ENCODE results near the gene CACNG6.
A peak's percentile ranks its signal among the peaks of the same experiment; 100 is the strongest.
"Not testable (repeated sequence)": the region's sequence is repeated elsewhere in the genome, so short reads cannot be mapped to it uniquely, and the experiment has no call there.

The CACNG6 gene

DNA sequence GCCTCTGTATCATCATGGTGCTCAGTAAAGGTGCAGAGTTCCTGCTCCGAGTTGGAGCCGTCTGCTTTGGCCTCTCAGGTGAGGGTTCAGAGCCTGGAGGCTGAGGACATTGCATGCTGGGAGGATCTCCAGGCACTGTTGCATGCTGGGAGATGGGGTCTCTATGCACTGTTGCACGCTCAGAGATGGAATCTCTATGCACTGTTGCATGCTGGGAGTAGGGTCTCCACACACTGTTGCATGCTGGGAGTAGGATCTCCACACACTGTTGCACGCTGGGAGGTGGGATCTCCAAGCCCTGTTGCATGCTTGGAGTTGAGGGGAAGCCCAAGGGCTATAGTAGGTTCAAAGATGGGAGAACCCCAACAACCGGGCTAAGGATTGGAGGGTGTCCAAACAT, 8.3 kb downstream of the CACNG6 start:
- no peak for DNase-seq (ENCODE audit: low read depth in 2 of 2)

DNA sequence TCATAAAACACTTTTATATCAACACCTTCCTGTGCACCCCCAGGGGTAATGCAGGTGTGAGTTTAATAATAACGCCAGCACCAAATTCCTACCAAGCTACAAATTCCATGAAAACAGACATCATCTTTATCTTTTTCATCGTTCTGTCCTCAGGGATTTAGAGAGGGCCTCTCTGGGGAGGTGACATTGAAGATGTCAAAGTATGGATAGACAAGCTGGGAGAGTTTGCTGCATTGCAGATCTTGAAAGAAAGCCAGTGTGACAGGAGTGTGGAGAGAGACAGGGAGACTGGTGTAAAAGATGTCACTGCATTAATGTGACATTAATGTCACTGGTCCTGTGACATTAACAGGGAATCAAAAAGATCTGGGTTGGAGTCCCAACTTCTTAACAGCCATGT, 10.1 kb downstream of the CACNG6 start:
- no peak for DNase-seq (ENCODE audit: low read depth in 2 of 2)

DNA sequence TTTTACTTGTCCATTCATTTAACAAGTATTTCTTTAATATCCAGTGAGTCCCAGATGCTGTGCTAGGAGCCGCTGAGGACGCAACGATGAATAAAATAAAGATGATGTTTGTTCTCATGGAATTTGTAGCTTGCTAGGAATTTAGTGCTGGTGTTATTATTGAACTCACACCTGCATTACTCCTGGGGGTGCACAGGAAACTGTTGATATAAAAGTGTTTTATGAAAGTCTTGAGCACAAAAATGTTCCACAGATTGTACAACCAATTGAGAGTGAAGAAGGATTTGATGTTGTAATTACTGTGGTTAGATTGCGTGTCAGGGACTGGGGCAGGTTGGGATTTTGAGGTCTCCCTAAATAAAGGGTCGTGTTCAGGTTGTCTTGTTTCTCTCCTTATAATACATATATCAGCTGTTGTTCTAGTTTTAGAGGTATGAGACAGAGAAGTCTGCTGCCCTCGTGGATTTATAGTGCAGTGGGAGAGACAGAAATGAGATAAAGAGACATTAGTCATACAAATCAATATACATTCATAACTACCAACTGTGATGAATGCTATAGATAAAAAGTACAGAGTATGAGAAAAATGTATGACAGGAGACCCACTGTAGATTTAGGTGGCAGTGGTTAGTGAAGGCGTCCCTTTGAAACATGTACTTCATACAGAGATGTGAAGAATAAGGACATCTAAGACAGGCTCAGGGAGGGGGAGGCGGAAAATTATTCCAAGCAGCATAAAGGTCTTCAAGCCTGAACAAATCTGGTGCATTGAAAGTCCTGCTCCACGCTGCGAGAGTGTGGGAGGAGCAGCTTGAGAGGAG, 11.3 kb downstream of the CACNG6 start:
- no peak for DNase-seq (ENCODE audit: low read depth in 2 of 2)

DNA sequence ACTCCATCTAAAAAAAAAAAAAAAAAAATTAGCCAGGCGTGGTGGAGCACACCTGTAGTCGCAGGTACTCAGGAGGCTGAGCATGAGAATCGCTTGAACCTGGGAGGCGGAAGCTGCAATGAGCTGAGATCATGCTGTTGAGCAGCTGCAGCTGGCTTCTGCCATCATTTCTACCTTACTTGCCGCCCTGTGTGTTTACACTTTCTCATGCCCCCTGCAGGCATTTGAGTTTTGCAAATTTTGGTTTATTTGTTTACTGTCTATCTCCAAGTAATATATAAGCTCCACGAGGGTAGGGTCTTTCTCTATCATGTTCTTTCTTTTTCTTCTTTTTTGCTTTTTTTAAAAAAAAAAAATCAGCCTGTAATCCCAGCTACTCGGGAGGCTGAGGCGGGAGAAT, 18.0 kb downstream of the CACNG6 start:
- no peak for DNase-seq (ENCODE audit: low read depth in 2 of 2)

DNA sequence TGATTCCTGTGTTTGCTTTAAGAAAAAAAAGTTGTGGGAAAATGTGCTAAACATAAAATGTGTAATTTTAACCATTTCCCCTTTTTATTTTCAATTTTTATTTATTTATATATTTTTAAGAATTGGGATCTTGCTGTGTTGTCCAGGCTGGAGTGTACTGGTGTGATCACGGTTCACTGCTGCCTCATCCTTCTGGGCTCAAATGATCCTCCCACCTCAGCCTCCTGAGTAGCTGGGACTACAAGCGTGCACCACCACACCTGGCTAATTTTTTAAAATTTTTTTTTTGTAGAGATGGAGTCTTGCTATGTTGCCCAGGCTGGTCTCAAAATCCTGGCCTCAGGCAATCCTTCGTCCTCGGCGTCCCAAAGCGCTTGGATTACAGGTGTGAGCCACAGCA, 19.0 kb downstream of the CACNG6 start:
- DNase-seq (ENCODE audit: low read depth in 2 of 2) = no peak

DNA sequence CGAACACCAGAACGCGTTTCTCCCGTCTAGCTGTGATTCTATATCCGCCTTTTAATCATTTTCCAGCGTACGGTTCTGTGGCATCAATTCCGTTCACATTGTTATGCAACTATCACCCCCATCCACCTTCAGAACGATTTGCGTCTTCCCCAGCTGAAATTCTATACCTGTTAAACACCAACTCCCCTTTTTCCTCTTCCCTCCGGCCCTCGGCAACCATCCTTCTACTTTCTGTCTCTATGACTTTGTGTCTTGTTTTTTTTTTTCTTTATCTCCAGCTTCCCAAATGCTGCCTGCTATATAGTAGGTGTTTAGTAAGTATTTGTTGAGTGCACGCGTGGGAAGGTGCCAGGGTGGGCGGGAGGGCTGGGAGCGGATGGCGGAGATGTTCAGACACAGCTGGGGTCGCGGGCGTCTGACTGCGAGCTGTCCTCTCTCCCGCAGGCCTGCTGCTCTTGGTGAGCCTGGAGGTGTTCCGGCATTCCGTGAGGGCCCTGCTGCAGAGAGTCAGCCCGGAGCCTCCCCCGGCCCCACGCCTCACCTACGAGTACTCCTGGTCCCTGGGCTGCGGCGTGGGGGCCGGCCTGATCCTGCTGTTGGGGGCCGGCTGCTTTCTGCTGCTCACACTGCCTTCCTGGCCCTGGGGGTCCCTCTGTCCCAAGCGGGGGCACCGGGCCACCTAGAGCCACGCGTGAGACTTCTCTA, 20.2 kb downstream of the CACNG6 start:
- no peak for DNase-seq (ENCODE audit: low read depth in 2 of 2)

DNA sequence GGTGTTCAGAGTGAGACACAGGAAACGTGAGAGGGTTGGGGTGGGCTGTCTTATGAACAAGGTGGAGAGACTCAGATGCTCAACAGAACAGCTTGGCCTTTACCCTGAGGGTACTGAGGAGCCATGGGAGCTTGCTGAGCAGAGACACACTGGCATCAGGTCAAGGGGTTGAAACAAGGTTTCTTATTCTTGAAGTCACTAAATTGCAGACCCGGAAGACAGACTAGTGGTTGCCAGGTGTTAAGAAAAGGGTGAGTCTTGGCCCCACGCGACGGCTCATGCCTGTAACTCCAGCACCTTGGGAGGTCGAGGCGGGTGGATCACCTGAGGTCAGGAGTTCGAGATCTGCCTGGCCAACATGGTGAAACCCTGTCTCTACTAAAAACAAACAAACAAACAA, 22.4 kb downstream of the CACNG6 start:
- DNase-seq (ENCODE audit: low read depth in 2 of 2) = no peak

DNA sequence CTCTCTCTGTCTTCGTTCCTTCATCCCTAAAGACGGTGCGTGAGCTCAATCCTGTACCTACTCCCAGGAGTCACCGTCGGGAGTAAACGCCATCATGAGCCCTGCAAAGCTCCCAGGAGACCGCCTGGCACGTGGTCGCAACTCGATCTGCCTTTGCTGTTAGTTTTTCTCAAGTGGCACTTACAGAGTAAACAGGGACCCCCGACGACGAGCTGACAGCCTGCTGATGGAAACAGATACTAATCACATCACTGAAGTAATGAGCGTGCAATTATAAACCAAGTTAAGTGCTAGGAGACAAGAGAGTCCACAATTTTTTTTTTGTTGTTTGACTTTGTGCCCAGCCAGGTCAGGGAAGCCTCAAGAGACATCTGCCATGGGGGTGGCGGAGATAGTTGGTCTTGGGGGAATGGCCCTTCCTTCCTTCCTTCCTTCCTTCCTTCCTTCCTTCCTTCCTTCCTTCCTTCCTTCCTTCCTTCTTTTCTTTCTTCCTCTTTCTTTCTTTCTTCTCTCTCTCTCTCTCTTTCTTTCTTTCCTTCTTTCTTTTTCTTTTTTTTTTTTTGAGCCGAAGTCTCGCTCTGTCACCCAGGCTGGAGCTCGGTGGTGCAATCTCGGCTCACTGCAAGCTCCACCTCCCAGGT, 23.6 kb downstream of the CACNG6 start:
- DNase-seq (ENCODE audit: low read depth in 2 of 2) = no peak

DNA sequence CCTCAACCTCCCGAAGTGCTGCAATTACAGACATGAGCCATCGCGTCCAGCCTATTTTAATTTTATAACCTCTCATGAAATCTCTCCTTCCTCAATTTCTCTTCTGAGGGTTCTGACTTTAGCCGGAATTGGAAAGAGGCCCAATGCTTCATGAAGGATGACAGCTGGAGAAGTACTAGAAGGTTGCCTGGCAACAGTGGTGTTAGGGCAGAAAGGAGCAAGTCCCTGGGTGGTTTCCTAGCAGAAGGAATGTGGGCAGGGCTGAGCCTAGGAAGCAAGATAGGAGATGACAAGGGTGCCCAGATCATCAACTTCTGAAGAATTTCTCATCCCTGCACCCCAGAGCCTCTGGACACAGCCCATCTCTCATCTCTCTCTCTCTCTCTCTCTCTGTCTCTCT, 25.8 kb downstream of the CACNG6 start:
- no peak for DNase-seq (ENCODE audit: low read depth in 2 of 2)

DNA sequence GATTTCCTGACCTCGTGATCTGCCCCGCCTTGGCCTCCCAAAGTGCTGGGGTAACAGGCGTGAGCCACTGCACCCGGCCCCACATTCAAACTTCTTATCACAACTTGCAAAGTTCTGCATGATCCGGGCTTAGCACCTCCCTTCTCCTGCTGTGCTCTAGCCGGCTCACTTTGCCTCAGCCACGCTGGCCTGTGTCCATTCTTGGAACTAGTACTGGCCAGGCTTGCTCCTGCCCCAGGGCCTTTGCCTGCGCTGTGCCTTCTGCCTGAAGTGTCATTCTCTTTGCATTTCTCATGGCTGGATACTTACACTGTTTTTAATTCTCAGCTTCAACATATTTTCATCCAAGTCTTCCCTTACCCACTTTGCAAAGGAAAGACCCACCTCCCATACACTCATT, 29.9 kb downstream of the CACNG6 start:
- DNase-seq (ENCODE audit: low read depth in 2 of 2) = no peak

DNA sequence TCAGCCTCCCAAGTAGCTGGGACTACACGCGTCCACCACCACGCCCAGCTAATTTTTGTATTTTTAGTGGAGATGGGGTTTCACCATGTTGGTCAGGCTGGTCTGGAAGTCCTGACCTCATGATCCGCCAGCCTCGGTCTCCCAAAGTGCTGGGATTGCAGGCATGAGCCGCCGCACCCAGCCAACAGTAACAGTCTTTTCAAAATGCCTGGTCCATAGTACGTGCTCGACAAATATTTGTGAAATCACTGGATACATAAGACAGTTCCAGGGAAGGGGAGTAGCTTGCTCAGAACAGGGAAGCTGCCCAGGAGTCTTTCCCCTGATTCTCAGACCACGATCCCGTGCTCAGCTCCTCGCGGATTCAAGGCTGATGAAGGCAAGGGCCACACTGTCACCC, 30.5 kb downstream of the CACNG6 start:
- DNase-seq (ENCODE audit: low read depth in 2 of 2) = no peak

DNA sequence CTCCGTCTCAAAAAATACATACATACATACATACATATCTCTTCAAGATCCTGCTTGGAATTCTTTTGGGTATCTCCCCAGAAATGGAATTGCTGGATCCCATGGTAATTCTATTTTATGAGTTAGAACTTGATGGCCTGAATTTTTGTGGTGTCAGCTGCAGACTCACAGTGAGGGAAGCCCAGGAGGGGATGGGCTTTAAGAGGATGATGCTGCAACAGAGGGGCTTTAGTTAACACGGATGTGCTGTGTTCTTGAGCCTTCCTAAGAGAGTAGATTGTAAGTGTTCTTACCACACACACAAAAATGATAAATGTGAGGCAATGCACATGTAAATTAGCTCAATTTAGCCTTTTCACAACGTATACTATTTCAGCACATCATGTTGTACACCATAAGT, 31.8 kb downstream of the CACNG6 start:
- DNase-seq (ENCODE audit: low read depth in 2 of 2) = no peak

DNA sequence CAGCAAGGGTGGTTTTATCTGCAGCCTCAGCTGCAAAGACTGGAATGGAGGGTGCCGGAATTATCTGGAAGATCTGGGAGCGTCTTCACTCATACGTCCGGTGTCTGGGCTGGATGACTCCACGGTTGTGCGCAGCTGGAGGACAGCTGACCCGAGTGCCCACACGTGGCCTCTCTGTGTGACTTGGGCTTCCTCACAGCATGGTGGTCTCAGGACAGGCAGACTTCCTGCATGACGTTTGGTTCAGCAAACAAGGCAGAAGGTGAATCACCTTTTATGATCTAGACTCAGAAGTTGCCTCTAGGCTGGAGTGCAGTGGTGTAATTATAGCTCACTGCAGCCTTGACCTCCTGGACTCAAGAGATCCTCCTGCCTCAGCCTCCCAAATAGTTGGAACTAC, 33.2 kb downstream of the CACNG6 start:
- DNase-seq (ENCODE audit: low read depth in 2 of 2) = no peak

DNA sequence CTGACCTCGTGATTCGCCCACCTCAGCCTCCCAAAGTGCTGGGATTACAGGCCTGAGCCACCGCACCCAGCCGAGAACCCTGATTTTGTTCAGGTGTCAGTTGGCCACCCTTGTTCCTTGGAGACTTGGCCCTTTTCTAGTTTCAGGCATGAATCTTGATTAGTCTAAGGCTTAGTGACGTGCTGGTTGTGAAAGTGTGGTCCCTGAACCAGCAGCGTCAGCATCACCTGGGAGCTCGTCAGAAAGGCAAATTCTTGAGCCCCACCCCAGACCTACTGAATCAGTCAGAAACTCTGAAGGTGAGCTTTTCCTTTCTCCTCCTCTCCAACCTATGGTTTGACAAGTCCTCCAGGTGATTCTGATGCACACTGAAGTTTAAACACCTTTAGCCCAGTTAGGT, 35.2 kb downstream of the CACNG6 start:
- DNase-seq (ENCODE audit: low read depth in 2 of 2) = no peak

DNA sequence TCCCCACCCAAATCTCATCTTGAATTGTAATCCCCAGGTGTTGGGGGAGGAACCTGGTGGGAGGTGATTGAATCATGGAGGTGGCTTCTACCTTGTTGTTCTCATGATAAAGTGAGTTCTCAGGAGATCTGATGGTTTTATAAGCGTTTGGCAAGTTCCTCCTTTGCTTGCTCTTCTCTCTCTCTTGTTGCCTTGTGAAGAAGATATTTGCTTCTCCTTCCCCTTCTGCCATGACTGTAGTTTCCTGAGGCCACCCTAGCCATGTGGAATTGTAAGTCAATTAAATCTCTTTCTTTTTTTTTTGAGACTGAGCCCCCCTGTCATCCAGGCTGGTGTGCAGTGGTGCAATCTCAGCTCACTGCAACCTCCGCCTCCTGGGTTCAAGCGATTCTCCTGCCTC, 37.9 kb downstream of the CACNG6 start:
- no peak for DNase-seq (ENCODE audit: low read depth in 2 of 2)

DNA sequence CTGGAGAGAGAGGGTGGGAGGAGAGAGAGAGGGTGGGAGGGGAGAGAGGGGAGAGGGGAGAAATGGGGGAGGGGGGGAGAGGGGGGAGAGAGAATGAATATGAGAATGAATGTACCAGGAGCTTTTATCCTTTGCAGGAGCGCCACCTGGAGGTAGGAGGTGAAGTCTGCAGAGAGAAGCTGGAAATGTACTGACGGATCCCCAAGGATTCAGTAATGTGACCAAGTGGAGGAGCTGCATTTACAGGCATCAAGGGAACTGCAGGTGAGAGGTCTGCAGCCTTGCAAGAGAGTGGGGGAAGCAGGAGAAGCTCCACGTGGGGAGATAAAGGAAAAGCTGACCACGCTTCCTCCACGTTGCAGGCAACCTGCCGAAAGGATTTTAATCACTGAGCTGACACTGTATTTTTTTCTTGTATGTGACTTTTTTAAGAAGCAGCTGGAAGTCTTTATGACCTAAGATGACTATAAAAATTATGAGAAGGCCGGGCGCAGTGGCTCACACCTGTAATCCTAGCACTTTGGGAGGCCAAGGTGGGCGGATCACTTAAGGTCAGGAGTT, 38.6 kb downstream of the CACNG6 start:
- peak; percentile 29 to 43 for DNase-seq (ENCODE audit: low read depth in 2 of 2)

DNA sequence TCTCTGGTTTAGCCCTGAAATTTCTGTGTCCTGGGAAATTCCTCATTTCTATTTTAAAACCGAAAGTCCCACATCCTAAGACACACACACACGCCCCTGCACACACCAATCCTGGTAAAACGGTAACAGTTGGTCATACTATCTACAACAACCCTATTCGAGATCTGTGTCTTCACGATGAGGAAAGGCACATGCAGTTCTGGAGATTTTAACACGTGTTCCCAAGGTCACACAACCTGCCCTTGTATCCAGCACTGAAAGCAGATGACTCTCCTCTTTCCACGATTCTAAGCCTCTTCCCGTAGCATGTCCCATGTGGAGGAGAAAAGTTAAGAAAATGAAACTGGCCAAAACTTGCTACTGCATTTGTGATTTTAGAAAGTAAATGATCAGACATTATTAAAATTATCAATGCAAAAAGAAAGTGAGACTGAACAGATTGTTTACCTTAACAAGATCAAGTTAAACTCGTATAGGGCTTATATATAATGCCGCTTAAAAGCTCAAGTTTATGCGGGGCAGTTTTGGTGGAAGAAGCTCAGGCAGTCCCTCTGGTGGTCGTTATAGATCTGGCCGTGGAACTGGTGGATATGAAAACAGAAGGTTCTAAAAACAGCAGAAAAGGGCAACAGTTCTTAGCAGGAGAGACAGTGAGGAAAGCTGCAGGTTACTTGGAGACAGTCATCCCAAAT, 39.6 kb downstream of the CACNG6 start:
- no peak for DNase-seq (ENCODE audit: low read depth in 2 of 2)

DNA sequence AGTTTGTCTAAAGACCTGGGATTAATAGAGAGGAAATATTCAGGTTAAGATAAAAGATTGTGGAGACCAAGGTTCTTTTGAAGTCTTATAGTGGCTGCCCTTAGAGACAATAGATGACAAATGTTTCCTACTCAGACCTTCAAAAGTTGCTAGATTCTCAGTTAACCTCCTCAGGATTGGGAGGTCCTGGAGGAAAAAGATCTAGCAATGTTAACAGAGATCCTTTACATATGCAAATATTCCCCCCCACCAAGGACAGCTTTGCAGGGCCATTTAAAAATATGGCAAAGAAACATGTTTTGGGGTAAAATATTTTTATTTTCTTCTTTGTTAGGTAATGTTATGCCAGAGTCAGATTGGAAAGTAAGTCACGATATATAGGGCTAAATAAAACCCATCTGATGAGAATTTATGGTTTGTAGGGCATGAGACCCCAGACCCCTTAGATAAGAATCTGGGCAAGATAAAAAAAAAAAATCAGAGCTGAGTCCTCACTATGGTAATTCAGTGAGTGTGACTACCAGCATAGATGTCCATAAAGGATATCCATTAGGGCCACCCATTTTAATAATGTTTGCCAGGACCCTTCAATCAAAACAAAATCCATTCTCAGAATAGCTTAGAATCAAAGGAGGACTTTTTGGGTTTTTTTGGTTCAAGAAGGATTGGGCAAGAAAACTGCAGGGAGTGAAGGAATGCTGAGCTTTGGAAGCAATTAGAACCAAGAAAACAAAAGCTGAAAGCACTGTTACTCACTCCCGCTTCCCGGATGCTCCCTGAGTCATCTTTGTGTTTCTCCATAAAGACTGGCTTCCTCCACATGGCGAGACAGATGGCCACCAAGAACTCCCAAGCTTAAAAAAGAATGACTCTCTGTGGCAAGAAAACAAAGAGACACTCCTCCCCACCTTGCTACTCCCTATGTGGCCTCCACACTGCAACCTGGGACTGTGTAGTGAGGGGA, 44.1 kb downstream of the CACNG6 start:
- no peak for DNase-seq (ENCODE audit: low read depth in 2 of 2)

DNA sequence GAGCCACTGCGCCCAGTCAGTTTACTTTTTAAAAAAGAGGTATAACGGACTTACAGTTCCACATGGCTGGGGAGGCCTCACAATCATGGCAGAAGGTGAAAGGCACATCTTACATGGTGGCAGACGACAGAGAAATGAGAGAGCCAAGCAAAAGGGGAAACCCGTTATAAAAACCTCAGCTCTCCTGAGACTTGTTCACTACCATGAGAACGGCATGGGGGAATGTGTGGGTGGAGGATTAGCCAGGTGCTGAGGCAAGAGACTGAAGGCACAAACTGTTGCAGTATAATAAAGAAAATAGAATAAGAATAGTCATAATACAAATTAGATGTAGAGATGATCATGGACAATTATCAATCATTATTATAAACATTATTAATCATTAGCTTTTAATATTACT, 45.1 kb downstream of the CACNG6 start:
- DNase-seq (ENCODE audit: low read depth in 2 of 2) = not testable (repeated sequence)

DNA sequence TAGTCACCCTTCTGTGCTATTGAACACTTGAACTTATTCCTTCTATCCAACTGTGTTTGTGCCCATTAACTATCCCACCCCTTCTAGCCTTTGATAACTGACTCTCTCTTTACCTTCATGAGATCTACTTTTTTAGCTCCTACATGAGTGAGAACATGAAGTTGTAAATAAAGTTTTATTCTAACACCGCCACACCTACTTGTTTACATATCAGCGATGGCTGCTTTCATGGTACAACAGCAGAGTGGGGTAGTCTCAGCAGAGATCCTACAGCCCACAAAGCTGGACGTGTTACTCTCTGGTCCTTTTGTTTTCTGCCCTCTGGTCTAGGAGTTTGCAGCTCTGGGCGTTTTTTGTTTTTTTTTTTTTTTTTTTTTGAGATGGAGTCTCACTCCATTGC, 48.6 kb downstream of the CACNG6 start:
- no peak for DNase-seq (ENCODE audit: low read depth in 2 of 2)
